KMS-11 (cell line): ENCODE measurements around the gene SLK.
A peak's percentile ranks its signal among the peaks of the same experiment; 100 is the strongest.

ENCODE experiments used
- H2AFZ ChIP-seq: fragments of 200-600 bp; sonication (generic); 2 replicates; pipeline ENCODE4 v1.6.1; 2016; ENCODE audit warnings: antibody characterized with exemption, mixed run types, low read depth
- H3K27ac ChIP-seq: fragments of 200-600 bp; sonication (generic); 2 replicates; pipeline ENCODE4 v1.6.1; 2016; ENCODE audit warnings: mild to moderate bottlenecking, mixed run types
- H3K27me3 ChIP-seq: fragments of 200-600 bp; sonication (generic); 2 replicates; pipeline ENCODE4 v1.6.1; 2017; ENCODE audit warnings: mild to moderate bottlenecking, low read depth, mixed run types, moderate library complexity; ENCODE audit not compliant: insufficient read depth
- H3K36me3 ChIP-seq: fragments of 200-600 bp; sonication (generic); 2 replicates; pipeline ENCODE4 v1.6.1; 2017; ENCODE audit warnings: mild to moderate bottlenecking, mixed run types; ENCODE audit not compliant: insufficient read depth
- H3K4me1 ChIP-seq: fragments of 200-600 bp; sonication (generic); 2 replicates; pipeline ENCODE4 v1.6.1; 2016; ENCODE audit warnings: mild to moderate bottlenecking, low read depth, mixed run types; ENCODE audit not compliant: poor library complexity, severe bottlenecking
- H3K4me2 ChIP-seq: fragments of 200-600 bp; sonication (generic); 2 replicates; pipeline ENCODE4 v1.7.0; 2016; ENCODE audit warnings: mild to moderate bottlenecking, mixed run types
- H3K4me3 ChIP-seq: fragments of 200-600 bp; sonication (generic); IDR thresholded peaks from 2 replicates; pipeline ENCODE4 v1.6.1; 2017; ENCODE audit warnings: low read depth, low read length, mixed read lengths; ENCODE audit not compliant: insufficient read depth
- H3K79me2 ChIP-seq: fragments of 200-600 bp; sonication (generic); 2 replicates; pipeline ENCODE4 v1.6.1; 2016; ENCODE audit warnings: low read depth, mixed run types; ENCODE audit not compliant: insufficient read depth
- H3K9ac ChIP-seq: fragments of 200-600 bp; sonication (generic); 2 replicates; pipeline ENCODE4 v1.6.1; 2016; ENCODE audit warnings: mild to moderate bottlenecking, mixed run types
- H4K20me1 ChIP-seq: fragments of 200-600 bp; sonication (generic); 2 replicates; pipeline ENCODE4 v1.6.1; 2016; ENCODE audit warnings: mild to moderate bottlenecking, mixed run types; ENCODE audit not compliant: insufficient read depth
- TF ChIP-seq, protein P1 (sequence below): fragments of 200-600 bp; sonication (generic); conservative IDR thresholded peaks from 2 replicates; pipeline ENCODE4 v1.6.1; 2017; ENCODE audit warnings: low read depth, mild to moderate bottlenecking, antibody characterized with exemption, low read length, moderate library complexity, mixed read lengths

The SLK gene

DNA sequence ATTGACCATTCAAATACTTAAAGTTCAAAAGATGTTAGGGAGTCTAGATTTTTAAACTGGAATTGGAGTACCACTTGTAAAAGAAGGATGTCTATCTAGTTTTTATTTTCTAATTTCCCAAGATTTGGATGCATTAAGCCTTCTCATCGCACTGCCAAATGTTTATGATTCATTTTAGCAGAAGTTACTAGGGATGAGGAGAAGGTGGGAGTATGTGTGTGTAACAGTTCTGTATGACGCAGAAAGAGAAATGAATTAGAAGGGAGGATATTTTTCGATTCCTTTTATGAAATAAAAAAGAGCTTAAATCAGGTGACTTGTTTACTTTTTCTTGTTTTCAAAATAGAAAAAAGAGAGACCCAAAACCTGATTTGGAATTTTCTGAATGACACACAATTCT, 6.8 kb upstream of the SLK start:
- H3K4me2 ChIP-seq: no peak overlapping the region
- no peak overlapping the region for H2AFZ ChIP-seq
- H3K36me3 ChIP-seq: no peaks in the 10 kb centered on the region
- no peaks in the 10 kb centered on the region for H4K20me1 ChIP-seq
- no peak overlapping the region for H3K9ac ChIP-seq
- no peak overlapping the region for H3K4me3 ChIP-seq
- no peak overlapping the region for H3K27ac ChIP-seq
- no peaks in the 10 kb centered on the region for H3K4me1 ChIP-seq
- TF ChIP-seq, protein P1, sequence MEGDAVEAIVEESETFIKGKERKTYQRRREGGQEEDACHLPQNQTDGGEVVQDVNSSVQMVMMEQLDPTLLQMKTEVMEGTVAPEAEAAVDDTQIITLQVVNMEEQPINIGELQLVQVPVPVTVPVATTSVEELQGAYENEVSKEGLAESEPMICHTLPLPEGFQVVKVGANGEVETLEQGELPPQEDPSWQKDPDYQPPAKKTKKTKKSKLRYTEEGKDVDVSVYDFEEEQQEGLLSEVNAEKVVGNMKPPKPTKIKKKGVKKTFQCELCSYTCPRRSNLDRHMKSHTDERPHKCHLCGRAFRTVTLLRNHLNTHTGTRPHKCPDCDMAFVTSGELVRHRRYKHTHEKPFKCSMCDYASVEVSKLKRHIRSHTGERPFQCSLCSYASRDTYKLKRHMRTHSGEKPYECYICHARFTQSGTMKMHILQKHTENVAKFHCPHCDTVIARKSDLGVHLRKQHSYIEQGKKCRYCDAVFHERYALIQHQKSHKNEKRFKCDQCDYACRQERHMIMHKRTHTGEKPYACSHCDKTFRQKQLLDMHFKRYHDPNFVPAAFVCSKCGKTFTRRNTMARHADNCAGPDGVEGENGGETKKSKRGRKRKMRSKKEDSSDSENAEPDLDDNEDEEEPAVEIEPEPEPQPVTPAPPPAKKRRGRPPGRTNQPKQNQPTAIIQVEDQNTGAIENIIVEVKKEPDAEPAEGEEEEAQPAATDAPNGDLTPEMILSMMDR: no peak
- no peaks in the 10 kb centered on the region for H3K27me3 ChIP-seq
- no peaks in the 10 kb centered on the region for H3K79me2 ChIP-seq

- no peak overlapping the region for H3K4me3 ChIP-seq
- no peak overlapping the region for H3K27ac ChIP-seq
- peaks cover 29% of the 10 kb centered on the region for H3K4me1 ChIP-seq
- H2AFZ ChIP-seq: peak overlapping the region; percentile 85
- no peaks in the 10 kb centered on the region for H4K20me1 ChIP-seq
- H3K9ac ChIP-seq: peak overlapping the region; percentile 92
- H3K4me2 ChIP-seq: peak overlapping the region; percentile 88
- H3K36me3 ChIP-seq: no peaks in the 10 kb centered on the region
- no peaks in the 10 kb centered on the region for H3K27me3 ChIP-seq
- TF ChIP-seq, protein P1: no peak
- peaks cover 10% of the 10 kb centered on the region; the same call in 1 of the 2 replicates for H3K79me2 ChIP-seq
These were observed 620 bp downstream of the SLK start for GRCh38 chr10:103967448-103968071.

- TF ChIP-seq, protein P1: no peak
- no peak overlapping the region for H3K4me3 ChIP-seq
- peaks cover 29% of the 10 kb centered on the region for H3K4me1 ChIP-seq
- no peaks in the 10 kb centered on the region for H3K36me3 ChIP-seq
- H3K9ac ChIP-seq: no peak overlapping the region; the same call in 1 of the 2 replicates
- no peaks in the 10 kb centered on the region for H4K20me1 ChIP-seq
- no peak overlapping the region for H3K27ac ChIP-seq
- no peak overlapping the region; the same call in 1 of the 2 replicates for H2AFZ ChIP-seq
- H3K4me2 ChIP-seq: peak overlapping the region; percentile 88
- peaks cover 15% of the 10 kb centered on the region; the same call in 1 of the 2 replicates for H3K79me2 ChIP-seq
- H3K27me3 ChIP-seq: no peaks in the 10 kb centered on the region
These were observed 1.8 kb downstream of the SLK start for GRCh38 chr10:103968441-103969391.

DNA sequence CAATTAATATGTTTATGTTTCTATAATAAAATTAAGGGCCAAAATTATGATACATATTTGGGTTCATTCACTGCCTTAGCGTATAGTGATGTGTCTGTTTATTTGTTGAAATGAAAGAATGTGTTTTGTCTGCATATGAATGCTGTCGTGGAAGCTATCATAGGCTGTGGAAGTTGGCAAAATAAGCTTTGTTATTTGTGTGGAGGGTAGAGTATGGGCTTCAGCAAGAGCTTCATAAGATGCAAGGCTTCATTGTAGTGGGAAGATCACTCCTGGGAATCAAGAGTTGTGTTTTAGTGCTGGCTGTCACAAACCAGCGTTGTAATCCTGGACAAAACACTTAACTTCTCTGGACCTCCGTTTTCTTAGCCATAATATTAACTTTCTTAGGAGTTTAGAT, 2.5 kb downstream of the SLK start:
- H3K9ac ChIP-seq: no peak overlapping the region

More for the DNA sequence above, 2.5 kb downstream of the SLK start:
- no peaks in the 10 kb centered on the region for H3K27me3 ChIP-seq
- peaks cover 29% of the 10 kb centered on the region for H3K4me1 ChIP-seq
- no peak overlapping the region for H2AFZ ChIP-seq
- H3K79me2 ChIP-seq: peaks cover 15% of the 10 kb centered on the region; the same call in 1 of the 2 replicates
- TF ChIP-seq, protein P1: no peak
- H3K36me3 ChIP-seq: no peaks in the 10 kb centered on the region
- no peak overlapping the region for H3K27ac ChIP-seq
- H3K4me3 ChIP-seq: no peak overlapping the region
- peak overlapping the region; percentile 88 for H3K4me2 ChIP-seq
- no peaks in the 10 kb centered on the region for H4K20me1 ChIP-seq
